Ammon's horn (tissue), 1 donor: ENCODE results near the gene RNGTT.

Source experiments
- DNase-seq: peaks from one replicate; pipeline ENCODE4 v3.0.0-alpha.2; 2016; ENCODE audit warnings: low spot score

Gene RNGTT

GRCh38 chr6:88651400-88651799 is 312.0 kb downstream of the RNGTT start:
- DNase-seq: no peak

- no peak for DNase-seq
Observed at GRCh38 chr6:88650979-88651378, 312.4 kb downstream of the RNGTT start.

GRCh38 chr6:88650029-88650619 is 313.3 kb downstream of the RNGTT start:
- DNase-seq: peak; percentile 8

GRCh38 chr6:88641178-88641903 is 322.1 kb downstream of the RNGTT start:
- DNase-seq: no peak

GRCh38 chr6:88637761-88638545 is 325.5 kb downstream of the RNGTT start:
- DNase-seq: no peak

- DNase-seq: no peak
Observed at GRCh38 chr6:88636871-88637270, 326.5 kb downstream of the RNGTT start.

GRCh38 chr6:88633782-88634181 is 329.6 kb downstream of the RNGTT start:
- no peak for DNase-seq

- no peak for DNase-seq
Observed at GRCh38 chr6:88631830-88632229, 331.6 kb downstream of the RNGTT start.

GRCh38 chr6:88629838-88630494 is 333.5 kb downstream of the RNGTT start:
- DNase-seq: no peak

GRCh38 chr6:88626460-88626859 is 337.0 kb downstream of the RNGTT start:
- no peak for DNase-seq

GRCh38 chr6:88623531-88623930 is 339.9 kb downstream of the RNGTT start:
- no peak for DNase-seq

- DNase-seq: no peak
Observed at GRCh38 chr6:88619951-88620350, 343.5 kb downstream of the RNGTT start.

- DNase-seq: no peak
Observed at GRCh38 chr6:88616380-88616779, 347.0 kb downstream of the RNGTT start.

GRCh38 chr6:88614316-88614877 is 349.0 kb downstream of the RNGTT start:
- DNase-seq: no peak

- DNase-seq: no peak
Observed at GRCh38 chr6:88612631-88613030, 350.8 kb downstream of the RNGTT start.

- DNase-seq: no peak
Observed at GRCh38 chr6:88611721-88612120, 351.7 kb downstream of the RNGTT start.

- no peak for DNase-seq
Observed at GRCh38 chr6:88609983-88610382, 353.4 kb downstream of the RNGTT start.

GRCh38 chr6:88605271-88605670 is 358.1 kb downstream of the RNGTT start:
- DNase-seq: no peak

- no peak for DNase-seq
Observed at GRCh38 chr6:88599571-88599970, 363.8 kb downstream of the RNGTT start.

GRCh38 chr6:88596801-88597200 is 366.6 kb downstream of the RNGTT start:
- no peak for DNase-seq

- no peak for DNase-seq
Observed at GRCh38 chr6:88588938-88589337, 374.5 kb downstream of the RNGTT start.

- DNase-seq: no peak
Observed at GRCh38 chr6:88587150-88587520, 376.3 kb downstream of the RNGTT start.
